Nasal cavity respiratory epithelium epithelial cell of viscerocranial mucosa (primary cell): ENCODE data around the gene MMP11. TPM values are rescaled to one million over a fixed set of nuclear protein-coding genes. Genes with fewer than 3 reads are reported as not detected.

Experiments used
- total RNA-seq: library from RNA; depleted of rRNA; stranded (reverse); fragments of >200 nt; gene quantifications from 2 replicates; pipeline ENCODE4 v1.2.3, GENCODE V29; 2014

MMP11 gene
- 0.34 and 0.93 TPM in 2 replicates for total RNA-seq

GRCh38 chr22:23772649-23773473 lies at the start of gene MMP11:
Gene MMP11, plus strand, starts transcription at chr22:23772849. Its CDS starts 22 bp downstream, at chr22:23772871.

GRCh38 chr22:23750714-23751440 lies 21.8 kb upstream of the MMP11 start, which contains the start of gene ZNF70:
Gene ZNF70, minus strand, starts transcription at chr22:23751112. Its CDS starts 5,972 bp downstream, at chr22:23745140.

GRCh38 chr22:23754220-23754919 lies 18.3 kb upstream of the MMP11 start, which contains the start of gene VPREB3:
Gene VPREB3, minus strand, starts transcription at chr22:23754425. Its CDS starts 62 bp downstream, at chr22:23754363.

GRCh38 chr22:23762842-23763578 lies 9.6 kb upstream of the MMP11 start, which contains the start of gene C22orf15:
Gene C22orf15, plus strand, starts transcription at chr22:23762990. Its CDS starts 317 bp downstream, at chr22:23763307.

GRCh38 chr22:23767673-23768548 lies 4.7 kb upstream of the MMP11 start, which contains the start of gene CHCHD10:
Gene CHCHD10, minus strand, starts transcription at chr22:23767972. Its CDS starts 98 bp downstream, at chr22:23767874.

GRCh38 chr22:23786752-23787599 lies 14.3 kb downstream of the MMP11 start, which contains the start of gene SMARCB1:
Gene SMARCB1, plus strand, starts transcription at chr22:23786966. Its CDS starts 204 bp downstream, at chr22:23787170.

Other genes with a start within 250 kb of the MMP11 start
- gene IGLL1, start 192.6 kb upstream of the MMP11 start, total RNA-seq: not detected in 2 replicates
- gene DRICH1, start 140.5 kb upstream of the MMP11 start, total RNA-seq: 0.43 TPM in 1 of 2 replicates, not detected in the other
- gene RGL4, start 81.8 kb upstream of the MMP11 start, total RNA-seq: not detected in 2 replicates
- gene ZNF70, start 21.7 kb upstream of the MMP11 start, total RNA-seq: 1.7 and 2.9 TPM in 2 replicates
- not detected in 2 replicates for gene VPREB3, start 18.4 kb upstream of the MMP11 start, total RNA-seq
- gene C22orf15, start 9.9 kb upstream of the MMP11 start, total RNA-seq: not detected in 2 replicates
- 10.6 and 29.6 TPM in 2 replicates for gene CHCHD10, start 4.9 kb upstream of the MMP11 start, total RNA-seq
- gene SMARCB1, start 14.1 kb downstream of the MMP11 start, total RNA-seq: 30.4 and 39.5 TPM in 2 replicates
- under 0.01 and 0.07 TPM in 2 replicates for gene DERL3, start 66.2 kb downstream of the MMP11 start, total RNA-seq
- gene SLC2A11, start 85.0 kb downstream of the MMP11 start, total RNA-seq: 6.2 and 10.0 TPM in 2 replicates
- gene MIF, start 121.5 kb downstream of the MMP11 start, total RNA-seq: 210 and 212 TPM in 2 replicates
- gene GSTT2B, start 188.3 kb downstream of the MMP11 start, total RNA-seq: 0.21 and 0.34 TPM in 2 replicates
- 0.28 and 1.7 TPM in 2 replicates for gene DDTL, start 194.0 kb downstream of the MMP11 start, total RNA-seq
- gene DDT, start 201.6 kb downstream of the MMP11 start, total RNA-seq: 53.7 and 68.4 TPM in 2 replicates
- not detected in 2 replicates for gene GSTT2, start 207.3 kb downstream of the MMP11 start, total RNA-seq
- not detected in 2 replicates for gene GSTT4, start 232.6 kb downstream of the MMP11 start, total RNA-seq
- 21.2 and 54.3 TPM in 2 replicates for gene CABIN1, start 238.5 kb downstream of the MMP11 start, total RNA-seq